ENCODE data around the gene LHCGR.
A peak's percentile ranks its signal among the peaks of the same experiment; 100 is the strongest.

The LHCGR gene

GRCh38 chr2:48738806-48739205, 16.7 kb downstream of the LHCGR start:
- DNase-seq, result no peak

- no peak for DNase-seq
These were observed 19.3 kb downstream of the LHCGR start for GRCh38 chr2:48736251-48736650.

- no peak for DNase-seq
These were observed 20.8 kb downstream of the LHCGR start for GRCh38 chr2:48734576-48735303.

- peak; percentile 93 for DNase-seq
These were observed 22.4 kb downstream of the LHCGR start for GRCh38 chr2:48733067-48733503.

DNA sequence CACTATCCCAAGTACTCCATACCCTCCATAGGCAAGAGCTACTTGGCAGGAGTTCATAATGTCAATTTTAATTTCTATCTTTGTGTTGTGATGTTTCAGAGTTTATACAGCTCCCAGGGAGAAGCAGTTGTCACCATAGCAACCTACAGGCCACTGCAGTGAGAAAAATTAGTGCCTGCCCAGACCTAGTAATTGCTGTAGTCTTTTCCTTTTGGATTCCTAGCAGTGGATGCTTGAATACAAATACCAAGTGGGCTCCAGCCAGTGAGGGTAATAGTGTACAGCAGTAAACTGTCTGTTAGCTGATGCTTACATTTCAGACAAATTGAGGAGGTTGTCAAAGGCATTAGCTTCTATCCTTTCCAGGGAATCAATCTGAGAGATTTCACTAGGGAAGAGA, 26.7 kb downstream of the LHCGR start:
- DNase-seq, result peak; percentile 32

DNA sequence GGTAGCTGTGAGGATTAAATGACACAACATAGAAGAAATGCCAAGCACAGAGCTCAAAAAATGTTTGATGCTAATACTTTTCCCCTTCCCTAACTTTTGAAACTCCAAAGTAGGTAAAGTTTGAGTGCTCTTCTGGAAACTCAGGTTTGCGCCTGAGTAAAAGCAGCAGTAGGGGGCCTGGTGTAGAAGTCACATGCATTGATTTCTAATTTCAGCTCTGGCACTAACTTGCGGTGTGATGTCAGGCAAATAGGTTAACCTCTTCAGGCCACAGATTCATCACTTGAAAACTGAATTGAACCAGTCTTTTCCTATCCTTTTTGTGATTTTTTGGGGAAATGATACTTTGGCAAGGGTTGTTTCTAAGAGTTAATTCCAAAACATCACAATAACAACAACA, 27.2 kb downstream of the LHCGR start:
- no peak for DNase-seq

- DNase-seq, result no peak
These were observed 28.0 kb downstream of the LHCGR start for GRCh38 chr2:48727560-48727959.

GRCh38 chr2:48725696-48726494, 29.6 kb downstream of the LHCGR start:
- DNase-seq, result no peak

GRCh38 chr2:48724278-48724677, 31.2 kb downstream of the LHCGR start:
- no peak for DNase-seq

- no peak for DNase-seq
These were observed 32.4 kb downstream of the LHCGR start for GRCh38 chr2:48723129-48723528.

DNA sequence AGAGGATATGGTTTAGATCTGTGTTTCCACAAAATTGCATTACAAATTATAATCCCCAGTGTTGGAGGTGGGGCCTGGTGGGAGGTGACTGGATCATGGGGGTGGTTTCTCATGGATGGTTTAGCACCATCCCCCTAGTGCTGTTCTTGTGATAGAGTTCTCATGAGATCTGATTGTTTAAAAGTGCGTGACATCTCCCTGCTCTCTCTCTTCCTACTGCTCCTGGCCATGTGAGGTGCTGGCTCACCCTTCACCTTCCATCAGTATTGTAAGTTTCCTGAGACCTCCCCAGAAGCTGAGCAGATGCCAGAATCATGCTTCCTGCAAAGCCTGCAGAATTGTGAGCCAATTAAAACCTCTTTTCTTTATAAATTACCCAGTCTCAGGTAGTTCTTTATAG, 33.1 kb downstream of the LHCGR start:
- no peak for DNase-seq

DNA sequence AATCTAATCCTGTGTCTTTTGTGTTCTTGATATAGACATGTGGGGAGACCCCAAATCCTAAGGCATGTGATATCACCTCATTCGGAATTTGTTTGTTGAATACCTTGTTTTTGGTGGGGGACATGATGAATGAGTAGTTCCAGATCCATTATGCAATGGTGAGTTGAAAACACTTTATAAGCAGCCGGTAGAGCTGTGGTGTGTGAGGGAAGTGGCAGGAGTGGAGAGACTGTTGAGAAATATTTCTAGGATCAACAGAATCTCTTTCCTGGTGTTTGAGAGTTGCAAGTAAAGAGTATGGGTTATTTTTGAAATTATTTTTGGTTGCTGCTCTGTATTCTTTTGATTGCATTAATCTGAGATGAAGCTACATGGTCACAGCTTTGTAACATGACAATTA, 34.4 kb downstream of the LHCGR start:
- DNase-seq, result no peak

GRCh38 chr2:48719480-48720177, 35.9 kb downstream of the LHCGR start:
- peak; percentile 94 for DNase-seq

- DNase-seq, result no peak
These were observed 37.7 kb downstream of the LHCGR start for GRCh38 chr2:48717846-48718245.

- peak; percentile 29 for DNase-seq
These were observed 39.6 kb downstream of the LHCGR start for GRCh38 chr2:48715956-48716355.

- peak; percentile 61 for DNase-seq
These were observed 40.3 kb downstream of the LHCGR start for GRCh38 chr2:48715042-48715899.

GRCh38 chr2:48714245-48714644, 41.3 kb downstream of the LHCGR start:
- peak; percentile 66 for DNase-seq

DNA sequence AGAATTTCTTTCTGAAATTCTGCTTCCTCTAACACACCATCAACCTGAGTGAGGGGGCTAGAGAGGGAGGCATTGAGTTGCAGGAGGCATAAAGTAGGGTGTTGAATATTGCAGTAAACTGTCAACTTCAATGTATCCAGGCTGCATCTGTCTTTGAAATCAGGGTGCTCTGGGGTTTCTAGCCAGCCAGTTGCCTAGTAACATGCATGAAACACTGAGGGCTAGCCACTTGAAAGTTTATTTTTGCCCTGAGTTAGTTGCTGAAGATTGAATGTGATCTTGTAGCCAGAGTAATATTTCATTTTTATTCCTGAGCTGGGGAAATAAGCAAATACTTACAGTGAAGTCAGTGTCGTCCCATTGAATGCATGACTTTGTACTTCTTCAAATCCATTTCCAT, 41.9 kb downstream of the LHCGR start:
- DNase-seq, result no peak

- DNase-seq, result no peak
These were observed 43.4 kb downstream of the LHCGR start for GRCh38 chr2:48712151-48712550.

DNA sequence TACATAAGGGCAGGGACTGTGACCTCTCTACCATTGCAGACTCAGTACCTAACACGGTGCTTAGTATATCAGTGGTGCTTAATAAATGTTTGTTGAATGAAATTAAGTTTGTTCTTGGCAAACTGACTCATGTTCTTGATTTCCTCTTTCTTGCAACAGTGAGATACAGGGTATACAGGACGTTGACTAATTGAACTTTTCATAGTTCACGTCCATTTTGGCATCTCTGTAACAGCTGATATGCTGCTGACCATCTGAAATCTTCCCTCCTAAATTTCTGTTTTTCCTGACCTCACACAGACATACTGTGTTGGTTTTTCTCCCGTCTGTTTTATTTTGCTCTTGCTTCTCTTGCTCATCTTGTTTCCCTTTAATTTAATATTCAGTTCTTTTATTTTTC, 44.2 kb downstream of the LHCGR start:
- no peak for DNase-seq

DNA sequence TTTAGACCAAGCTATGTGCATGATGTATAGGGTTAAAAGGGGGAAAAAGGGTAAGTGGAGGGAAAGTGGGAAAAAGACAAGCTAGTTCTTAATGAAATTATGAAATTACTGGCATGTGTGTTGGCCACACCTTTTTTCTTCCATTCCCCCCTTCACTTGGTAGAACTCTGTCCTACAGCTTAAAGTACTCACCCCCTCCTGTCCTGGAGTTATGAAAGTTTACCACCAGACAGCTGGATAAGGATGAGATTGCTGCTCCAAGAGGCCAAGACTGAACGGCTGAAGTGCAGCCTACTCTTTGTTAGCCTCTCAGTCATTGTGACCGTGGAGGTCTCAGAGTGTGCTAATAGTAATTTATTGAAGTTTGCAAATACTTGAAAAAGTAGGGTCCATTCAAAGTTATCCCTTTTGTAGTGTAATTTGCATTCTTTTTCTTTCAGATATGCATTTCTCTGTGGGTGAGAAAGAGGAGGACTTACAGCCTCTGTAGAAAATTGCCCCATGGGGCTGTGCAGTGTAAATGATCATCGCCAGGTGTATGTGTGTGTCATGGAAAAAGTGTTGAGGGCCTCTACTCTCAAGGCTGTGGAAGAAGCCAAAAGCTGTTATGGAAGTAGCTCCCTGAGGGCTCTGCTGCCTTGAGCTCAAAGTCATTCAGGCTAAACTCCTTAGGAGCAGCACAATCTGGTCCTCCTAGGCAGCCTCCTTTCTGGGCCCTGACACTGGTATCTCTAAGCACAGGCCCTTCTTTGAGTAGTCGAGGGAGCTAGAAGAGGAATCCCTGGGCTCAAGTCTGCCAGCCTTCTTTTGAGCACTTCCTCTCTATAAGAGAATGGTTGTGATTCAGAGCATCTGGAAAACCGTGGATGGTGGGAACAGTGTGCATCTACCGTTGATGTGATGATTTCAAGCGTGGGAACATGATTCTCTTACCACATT, 46.2 kb downstream of the LHCGR start:
- DNase-seq, result peak; percentile 79

DNA sequence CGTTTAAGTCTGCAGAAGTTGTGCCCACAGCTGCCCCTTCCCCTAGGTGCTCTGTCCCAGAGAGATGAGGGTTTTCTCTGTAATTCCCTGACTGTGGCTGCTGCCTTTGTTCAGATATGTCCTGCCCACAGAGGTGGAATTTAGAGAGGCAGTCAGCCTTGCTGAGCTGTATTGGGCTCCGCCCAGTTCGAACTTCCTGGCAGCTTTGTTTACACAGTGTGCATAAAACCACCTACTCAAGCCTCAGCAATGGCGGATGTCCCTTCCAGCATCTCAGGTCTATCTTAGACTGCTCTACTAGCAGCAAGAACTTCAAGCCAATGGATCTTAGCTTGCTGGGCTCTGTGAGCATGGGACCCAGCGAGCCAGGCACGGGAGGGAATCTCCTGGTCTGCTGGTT, 48.1 kb downstream of the LHCGR start:
- no peak for DNase-seq
